Measurements from ENCODE around the gene KIF3C. TPM values are rescaled to one million over a fixed set of nuclear protein-coding genes. Genes with fewer than 3 reads are reported as not detected.

Gene KIF3C
- total and polyA plus RNA-seq, 2 of the 8 experiments (the other 6 are each of a cell fraction or from before 2014, with no cell fraction given), result 13.4 to 58.1 TPM

DNA sequence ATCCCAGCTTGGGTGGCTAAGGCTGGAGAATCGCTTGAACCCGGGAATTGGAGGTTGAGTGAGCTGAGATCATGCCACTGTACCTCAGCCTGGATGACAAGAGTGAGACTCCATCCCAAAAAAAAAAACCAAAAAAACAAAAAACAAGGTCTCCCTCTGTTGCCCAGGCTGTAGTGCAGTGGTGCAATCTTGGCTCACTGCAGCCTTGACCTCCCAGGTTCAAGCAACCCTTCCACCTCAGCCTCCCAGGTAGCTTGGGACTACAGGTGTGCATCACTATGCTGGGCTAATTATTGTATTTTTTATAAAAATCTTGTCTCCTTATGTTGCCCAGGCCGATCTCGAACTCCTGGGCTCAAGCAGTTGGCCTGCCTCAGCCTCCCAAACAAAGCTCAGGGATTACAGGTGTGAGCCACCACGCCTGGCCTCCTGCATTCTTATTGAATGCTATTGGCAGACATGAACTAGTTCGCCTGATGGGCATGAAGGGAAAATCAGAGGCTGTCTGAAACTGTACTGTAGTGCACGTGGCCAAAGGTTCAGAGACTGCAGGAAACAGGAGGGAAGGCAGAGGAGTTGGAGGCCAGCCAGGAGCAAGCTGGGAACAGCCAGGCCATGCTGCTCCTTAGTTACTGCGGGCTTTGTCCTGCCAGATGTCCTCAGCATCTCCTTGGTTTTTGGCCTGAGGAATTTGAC is 88.0 kb downstream of the KIF3C start:
- DNase-seq (ENCODE audit: low read depth in 1 of 2, low spot score in 2 of 2) (no peak), FAIRE-seq (no peak)
- Histone ChIP-seq H2AFZ (ENCODE audit: low read length) (0 out of 2 replicates have a peak overlapping the region, but pooled peaks have one; percentile 80), H3K27ac (ENCODE audit: low read depth, low read length) (no peak overlapping the region), H3K23me2 (ENCODE audit: low read depth, low read length) (no peaks in the 10 kb centered on the region; the same call in 1 of the 2 replicates), H2BK5ac (ENCODE audit: low read depth, low read length) (no peak overlapping the region), H3K4ac (replicated peaks; ENCODE audit: insufficient read length, low read depth, low read length) (no peak overlapping the region), H3K4me3 (ENCODE audit: extremely low read depth in 1 of 4, insufficient read depth in 2 of 4, low read depth in 3 of 4, low read length in 4 of 4) (no peak overlapping the region), H4K5ac (ENCODE audit: insufficient read length, low read depth, low read length) (no peak overlapping the region), H4K8ac (ENCODE audit: extremely low read depth, insufficient read depth, low read length) (peak overlapping the region; percentile 51; the same call in 1 of the 2 replicates), H3K18ac (ENCODE audit: extremely low read depth, low read length) (no peak overlapping the region), H3K27me3 (replicated peaks in 1 of 4; ENCODE audit: control insufficient read depth in 3 of 4, extremely low read depth in 1 of 4, insufficient read depth in 3 of 4, low read length in 3 of 4) (no peaks in the 10 kb centered on the region), H3K79me2 (ENCODE audit: control insufficient read depth in 1 of 2, insufficient read depth in 2 of 2, low read length in 2 of 2) (no peaks in the 10 kb centered on the region), H3K9ac (replicated peaks in 1 of 4; ENCODE audit: extremely low read depth in 1 of 4, low read depth in 3 of 4, low read length in 3 of 4) (no peak overlapping the region), H3K36me3 (ENCODE audit: control insufficient read depth in 2 of 4, insufficient read depth in 4 of 4, low read length in 3 of 4) (no peaks in the 10 kb centered on the region), H3K79me1 (ENCODE audit: low read depth, low read length) (no peaks in the 10 kb centered on the region), H2BK12ac (ENCODE audit: low read depth, low read length) (no peak overlapping the region), H3K56ac (replicated peaks; ENCODE audit: insufficient read length, low read depth, low read length) (no peak overlapping the region), H4K20me1 (replicated peaks in 1 of 2; ENCODE audit: control insufficient read depth in 1 of 2, insufficient read depth in 2 of 2, low read length in 2 of 2) (no peaks in the 10 kb centered on the region), H3K9me3 (ENCODE audit: insufficient read depth in 2 of 2, low read depth in 1 of 2, low read length in 1 of 2) (no peaks in the 10 kb centered on the region), H3K4me1 (replicated peaks in 1 of 4; ENCODE audit: control insufficient read depth in 3 of 4, insufficient read depth in 4 of 4, low read length in 3 of 4) (peaks cover 0 to 2% (median under 1%) of the 10 kb centered on the region in 4 experiments; a peak in 2 of 7 replicates), H2BK15ac (ENCODE audit: low read length) (no peak overlapping the region), H2BK20ac (ENCODE audit: low read length) (no peak overlapping the region), H2AK5ac (ENCODE audit: low read depth, low read length) (no peak overlapping the region), H3K4me2 (ENCODE audit: insufficient read depth in 1 of 2, low read depth in 2 of 2, low read length in 2 of 2) (no peak overlapping the region), H2BK120ac (replicated peaks; ENCODE audit: low read depth, low read length) (no peak overlapping the region), H4K91ac (replicated peaks; ENCODE audit: insufficient read length, low read length) (no peak overlapping the region), H3K14ac (ENCODE audit: insufficient read length) (no peak overlapping the region), H3K23ac (ENCODE audit: insufficient read length) (no peak overlapping the region)
- TF ChIP-seq BACH1 (IDR thresholded peaks at IDR 0.05; ENCODE audit: low read length), result no peak
- TF ChIP-seq CHD2 (IDR thresholded peaks at IDR 0.05; ENCODE audit: low read length), result no peak
- TF ChIP-seq EZH2 (IDR thresholded peaks at IDR 0.05; ENCODE audit: low read depth, low read length, severe bottlenecking), result no peak
- TF ChIP-seq CHD1 (IDR thresholded peaks at IDR 0.05; ENCODE audit: low read depth, low read length), result no peak
- no peak for TF ChIP-seq E2F6 (IDR thresholded peaks at IDR 0.05)
- TF ChIP-seq SIX5 (IDR thresholded peaks at IDR 0.05; ENCODE audit: low read depth, low read length), result no peak
- TF ChIP-seq CBX8 (IDR thresholded peaks at IDR 0.05; ENCODE audit: borderline replicate concordance, low read depth, low read length), result no peak
- TF ChIP-seq MAFK (IDR thresholded peaks at IDR 0.05; ENCODE audit: low read depth, low read length), result no peak
- TF ChIP-seq, protein P1, sequence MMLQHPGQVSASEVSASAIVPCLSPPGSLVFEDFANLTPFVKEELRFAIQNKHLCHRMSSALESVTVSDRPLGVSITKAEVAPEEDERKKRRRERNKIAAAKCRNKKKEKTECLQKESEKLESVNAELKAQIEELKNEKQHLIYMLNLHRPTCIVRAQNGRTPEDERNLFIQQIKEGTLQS (IDR thresholded peaks at IDR 0.05; ENCODE audit: insufficient read depth, low read depth, low read length), result no peak
- ChIA-PET CTCF (ENCODE audit: partially characterized antibody) (interaction anchor here (0.6 to 2.0 kb wide), 4 partner anchors 11 to 43 kb away, joined by 3 to 5 read pairs (median 4); no protein-coding TSS in a partner anchor), POLR2A (ENCODE audit: partially characterized antibody) (interaction anchor here (1.2 to 2.5 kb wide), 2 partner anchors 11 to 15 kb away, joined by 4 to 14 read pairs; partner anchors contain the start of gene ASXL2)
- 92% methylated on average over 8 of the region's 8 CpGs; no CpG with 5 or more reads in 1 of the 2 experiments for WGBS, 2 experiments (ENCODE audit: extremely low coverage in 1 of 2, insufficient coverage in 1 of 2, insufficient read length in 1 of 2, insufficient replicate concordance in 2 of 2, low coverage in 1 of 2, low lambda C conversion rate in 2 of 2, missing lambda C conversion rate in 1 of 2)

Data from H1 (cell line).